ENCODE measurements around the gene GPD2.

Gene GPD2

DNA sequence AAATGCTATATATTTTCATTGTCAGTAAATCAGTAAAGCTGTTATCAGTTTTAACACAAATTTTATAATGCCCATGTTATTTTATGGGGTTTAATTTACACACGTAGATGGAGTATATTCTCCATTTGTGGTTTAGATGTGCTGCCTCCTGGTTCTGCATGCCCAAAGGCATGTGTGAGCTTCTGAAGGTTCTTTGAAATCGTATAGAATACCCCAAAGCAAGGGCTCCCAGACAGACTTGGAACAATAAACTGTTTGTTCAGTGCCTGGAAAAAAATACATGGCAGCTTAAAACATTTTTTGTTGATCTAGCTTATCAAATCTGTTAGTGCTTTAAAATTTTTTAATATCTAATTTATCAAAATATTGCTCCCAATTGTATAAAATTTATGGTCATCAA, 150.4 kb downstream of the GPD2 start:
- no peak overlapping the region for H3K4me3 ChIP-seq (ENCODE audit: low read depth, low read length)
- peaks cover 10% of the 10 kb centered on the region for H3K4me1 ChIP-seq (ENCODE audit: control insufficient read depth, insufficient read depth, low read length)
- ChIA-PET CTCF (interaction anchor here (0.6 to 0.9 kb wide), 5 partner anchors 30 to 396 kb away, joined by 3 to 5 read pairs (median 3); no protein-coding TSS in a partner anchor), POLR2A (no interaction called here)
- no peak overlapping the region for H3K27ac ChIP-seq (ENCODE audit: extremely low read depth, low read depth, low read length)
- H3K36me3 ChIP-seq (ENCODE audit: control insufficient read depth in 2 of 2, insufficient read depth in 1 of 2, low read length in 2 of 2): no peaks in the 10 kb centered on the region
- TF ChIP-seq, protein P1, sequence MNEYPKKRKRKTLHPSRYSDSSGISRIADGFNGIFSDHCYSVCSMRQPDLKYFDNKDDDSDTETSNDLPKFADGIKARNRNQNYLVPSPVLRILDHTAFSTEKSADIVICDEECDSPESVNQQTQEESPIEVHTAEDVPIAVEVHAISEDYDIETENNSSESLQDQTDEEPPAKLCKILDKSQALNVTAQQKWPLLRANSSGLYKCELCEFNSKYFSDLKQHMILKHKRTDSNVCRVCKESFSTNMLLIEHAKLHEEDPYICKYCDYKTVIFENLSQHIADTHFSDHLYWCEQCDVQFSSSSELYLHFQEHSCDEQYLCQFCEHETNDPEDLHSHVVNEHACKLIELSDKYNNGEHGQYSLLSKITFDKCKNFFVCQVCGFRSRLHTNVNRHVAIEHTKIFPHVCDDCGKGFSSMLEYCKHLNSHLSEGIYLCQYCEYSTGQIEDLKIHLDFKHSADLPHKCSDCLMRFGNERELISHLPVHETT (tag by site-specific recombination; IDR thresholded peaks at IDR 0.05): no peak
- TF ChIP-seq ZFP69B (tag by site-specific recombination; IDR thresholded peaks at IDR 0.05): no peak
- no peak for TF ChIP-seq KLF8 (tag by site-specific recombination; IDR thresholded peaks at IDR 0.05)
- TF ChIP-seq YY2 (tag by site-specific recombination; IDR thresholded peaks at IDR 0.05): no peak
- TF ChIP-seq, protein P2, sequence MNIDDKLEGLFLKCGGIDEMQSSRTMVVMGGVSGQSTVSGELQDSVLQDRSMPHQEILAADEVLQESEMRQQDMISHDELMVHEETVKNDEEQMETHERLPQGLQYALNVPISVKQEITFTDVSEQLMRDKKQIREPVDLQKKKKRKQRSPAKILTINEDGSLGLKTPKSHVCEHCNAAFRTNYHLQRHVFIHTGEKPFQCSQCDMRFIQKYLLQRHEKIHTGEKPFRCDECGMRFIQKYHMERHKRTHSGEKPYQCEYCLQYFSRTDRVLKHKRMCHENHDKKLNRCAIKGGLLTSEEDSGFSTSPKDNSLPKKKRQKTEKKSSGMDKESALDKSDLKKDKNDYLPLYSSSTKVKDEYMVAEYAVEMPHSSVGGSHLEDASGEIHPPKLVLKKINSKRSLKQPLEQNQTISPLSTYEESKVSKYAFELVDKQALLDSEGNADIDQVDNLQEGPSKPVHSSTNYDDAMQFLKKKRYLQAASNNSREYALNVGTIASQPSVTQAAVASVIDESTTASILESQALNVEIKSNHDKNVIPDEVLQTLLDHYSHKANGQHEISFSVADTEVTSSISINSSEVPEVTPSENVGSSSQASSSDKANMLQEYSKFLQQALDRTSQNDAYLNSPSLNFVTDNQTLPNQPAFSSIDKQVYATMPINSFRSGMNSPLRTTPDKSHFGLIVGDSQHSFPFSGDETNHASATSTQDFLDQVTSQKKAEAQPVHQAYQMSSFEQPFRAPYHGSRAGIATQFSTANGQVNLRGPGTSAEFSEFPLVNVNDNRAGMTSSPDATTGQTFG (tag by site-specific recombination; IDR thresholded peaks at IDR 0.05; ENCODE audit: borderline replicate concordance): no peak
- no peak for TF ChIP-seq GLI2 (tag by site-specific recombination; IDR thresholded peaks at IDR 0.05; ENCODE audit: borderline replicate concordance, low read depth)
- TF ChIP-seq ZNF155 (tag by site-specific recombination; IDR thresholded peaks at IDR 0.05): no peak
- no peak for TF ChIP-seq ZNF621 (tag by site-specific recombination; IDR thresholded peaks at IDR 0.05)
- TF ChIP-seq TCF7L2 (IDR thresholded peaks at IDR 0.05; ENCODE audit: borderline replicate concordance, low read depth, low read length): no peak
- no peaks in the 10 kb centered on the region for H3K9me3 ChIP-seq (ENCODE audit: control insufficient read depth, insufficient read depth, low read depth, low read length)

DNA sequence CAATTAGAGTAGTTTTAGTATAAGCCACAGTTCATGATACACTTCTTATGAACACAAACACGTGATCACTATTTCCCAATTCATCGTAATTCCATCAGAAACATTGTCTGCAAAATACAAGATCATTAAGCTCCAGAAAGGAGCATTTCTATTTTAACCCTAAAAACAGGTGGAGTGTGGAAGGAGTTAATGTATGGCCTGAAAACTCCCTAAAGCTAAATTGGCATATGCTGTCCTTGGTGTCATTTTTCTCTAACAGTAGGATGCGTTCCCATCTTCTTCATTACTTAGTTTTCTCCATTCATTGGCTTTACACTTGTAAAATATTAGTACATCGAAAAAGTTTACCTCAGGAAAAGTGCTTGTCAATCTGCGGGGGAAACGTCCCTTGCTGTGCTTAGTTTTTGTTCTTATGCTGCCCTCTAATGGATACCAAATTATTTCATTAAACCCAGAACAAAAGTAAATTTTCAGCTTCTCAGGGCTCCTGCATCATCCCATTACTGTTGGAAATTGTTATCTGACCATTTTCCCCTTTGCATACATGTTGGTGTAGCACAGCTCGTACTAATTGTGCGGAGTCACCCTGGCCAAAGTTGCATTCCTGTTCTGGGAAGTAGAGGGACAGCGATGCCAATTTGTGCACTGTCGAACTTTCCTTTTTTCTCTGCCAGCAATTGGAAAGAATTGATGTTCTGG, 153.4 kb downstream of the GPD2 start:
- no peaks in the 10 kb centered on the region for H3K36me3 ChIP-seq (ENCODE audit: control insufficient read depth in 2 of 2, insufficient read depth in 1 of 2, low read length in 2 of 2)
- no peak overlapping the region for H3K27ac ChIP-seq (ENCODE audit: extremely low read depth, low read depth, low read length)
- H3K9me3 ChIP-seq (ENCODE audit: control insufficient read depth, insufficient read depth, low read depth, low read length): no peaks in the 10 kb centered on the region
- H3K4me1 ChIP-seq (ENCODE audit: control insufficient read depth, insufficient read depth, low read length): peaks cover 10% of the 10 kb centered on the region
- POLR2A ChIA-PET: interaction anchor here (0.6 kb wide), 1 partner anchor 191 kb away, joined by 5 read pairs; no protein-coding TSS in a partner anchor
- CTCF ChIA-PET: interaction anchor here (0.7 to 3.1 kb wide), 13 partner anchors 15 to 1212 kb away, joined by 3 to 28 read pairs (median 3); no protein-coding TSS in a partner anchor
- H3K4me3 ChIP-seq (ENCODE audit: low read depth, low read length): no peak overlapping the region
- TF ChIP-seq ZNF654 (tag by site-specific recombination; IDR thresholded peaks at IDR 0.05; ENCODE audit: low read depth) (peak; percentile 68), PRDM1 (tag by site-specific recombination; IDR thresholded peaks at IDR 0.05) (0 out of 2 replicates have a peak, but pooled peaks have one; percentile 26), FEZF1 (tag by site-specific recombination; IDR thresholded peaks at IDR 0.05) (no peak), SCRT2 (tag by site-specific recombination; IDR thresholded peaks at IDR 0.05) (0 out of 2 replicates have a peak, but pooled peaks have one; percentile 28)

DNA sequence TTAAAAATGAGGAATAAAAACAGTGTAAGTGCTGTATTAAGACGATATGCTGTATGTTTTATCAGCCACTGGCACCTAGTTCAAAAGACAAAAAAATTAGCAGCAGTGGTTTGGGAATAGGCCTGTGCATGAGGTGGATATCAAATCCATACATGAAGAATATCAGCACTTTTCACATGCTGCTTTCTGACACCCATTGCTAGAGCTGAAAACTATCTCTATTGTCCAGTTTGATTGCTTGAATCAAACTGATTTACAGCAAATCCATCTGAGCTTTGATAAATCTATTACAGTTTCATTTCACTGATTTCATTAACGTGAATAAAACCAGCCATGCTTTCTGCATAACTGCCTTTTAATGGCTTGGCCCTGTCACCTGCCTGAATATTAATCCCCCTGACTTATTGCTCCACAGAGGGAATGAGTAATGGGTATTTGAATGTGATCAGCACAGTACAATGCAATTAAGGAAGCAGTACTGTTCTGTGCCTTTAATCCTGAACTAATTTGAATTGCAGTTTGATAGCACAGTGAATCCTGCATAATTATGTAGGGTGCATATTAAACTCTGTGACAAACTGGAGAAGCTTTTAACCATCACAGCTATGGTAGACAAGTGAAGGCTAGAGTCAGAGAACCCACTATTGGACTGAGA, 154.0 kb downstream of the GPD2 start:
- Histone ChIP-seq H3K4me3 (ENCODE audit: low read depth, low read length) (no peak overlapping the region), H3K27ac (ENCODE audit: extremely low read depth, low read depth, low read length) (no peak overlapping the region), H3K36me3 (ENCODE audit: control insufficient read depth in 2 of 2, insufficient read depth in 1 of 2, low read length in 2 of 2) (no peaks in the 10 kb centered on the region), H3K9me3 (ENCODE audit: control insufficient read depth, insufficient read depth, low read depth, low read length) (no peaks in the 10 kb centered on the region), H3K4me1 (ENCODE audit: control insufficient read depth, insufficient read depth, low read length) (peaks cover 10% of the 10 kb centered on the region)
- ChIA-PET POLR2A (no interaction called here), CTCF (interaction anchor here (0.5 to 3.1 kb wide), 14 partner anchors 16 to 1213 kb away, joined by 3 to 28 read pairs (median 3); no protein-coding TSS in a partner anchor)
- TF ChIP-seq ZNF404 (tag by site-specific recombination; IDR thresholded peaks at IDR 0.05) (no peak), ZBTB8A (tag by site-specific recombination; IDR thresholded peaks at IDR 0.05) (no peak), ZNF623 (tag by site-specific recombination; IDR thresholded peaks at IDR 0.05) (no peak)
